ENCODE data around the gene TBXAS1. TPM values are rescaled to one million over a fixed set of nuclear protein-coding genes. Genes with fewer than 3 reads are reported as not detected.

The TBXAS1 gene
- total and polyA plus RNA-seq, 11 donors, result 2.0 to 32.0 (median 4.7) TPM

- ATAC-seq, result no peak
- Histone ChIP-seq H3K27ac (no peak overlapping the region), H3K4me1 (peaks cover 0 to 27% (median 4%) of the 10 kb centered on the region in 12 donors), H3K36me3 (peaks cover 0 to 91% (median 60%) of the 10 kb centered on the region in 9 donors), H3K9me3 (no peaks in the 10 kb centered on the region), H3K27me3 (no peaks in the 10 kb centered on the region), H3K4me3 (no peak overlapping the region)
- 90 to 93% (median 93%) methylated on average over 6 of the region's 6 CpGs for WGBS, 4 donors
- TF ChIP-seq CTCF (IDR thresholded peaks at IDR 0.05), result no peak
- no peak for TF ChIP-seq POLR2A (IDR thresholded peaks at IDR 0.05)
- intact Hi-C loops (cut with DNase I), result no loop called here
- no peak for DNase-seq
Measured at GRCh38 chr7:140044251-140044650, 215.2 kb downstream of the TBXAS1 start.

GRCh38 chr7:140045697-140046096 lies 216.6 kb downstream of the TBXAS1 start:
- DNase-seq (no peak), ATAC-seq (peak in 3 of 4 donors; percentile 23 to 48 (median 32))
- Histone ChIP-seq H3K36me3 (peaks cover 0 to 85% (median 52%) of the 10 kb centered on the region in 9 donors), H3K4me1 (peaks cover 0 to 36% (median 9%) of the 10 kb centered on the region in 12 donors), H3K27ac (no peak overlapping the region), H3K4me3 (no peak overlapping the region), H3K9me3 (no peaks in the 10 kb centered on the region), H3K27me3 (no peaks in the 10 kb centered on the region)
- TF ChIP-seq CTCF (IDR thresholded peaks at IDR 0.05), result no peak
- no peak for TF ChIP-seq POLR2A (IDR thresholded peaks at IDR 0.05)
- WGBS, 4 donors, result 45 to 54% (median 51%) methylated on average over 6 of the region's 6 CpGs
- intact Hi-C loops (cut with DNase I), result no loop called here

- Histone ChIP-seq H3K4me1 (peaks cover 0 to 36% (median 10%) of the 10 kb centered on the region in 12 donors), H3K27ac (no peak overlapping the region), H3K4me3 (no peak overlapping the region), H3K36me3 (peaks cover 0 to 76% (median 42%) of the 10 kb centered on the region in 9 donors), H3K27me3 (no peaks in the 10 kb centered on the region), H3K9me3 (no peaks in the 10 kb centered on the region)
- DNase-seq (no peak), ATAC-seq (no peak)
- intact Hi-C loops (cut with DNase I), result no loop called here
- TF ChIP-seq CTCF (IDR thresholded peaks at IDR 0.05), result no peak
- no peak for TF ChIP-seq POLR2A (IDR thresholded peaks at IDR 0.05)
- WGBS, 4 donors, result 95 to 99% (median 98%) methylated on average over 3 of the region's 3 CpGs
Measured at GRCh38 chr7:140047197-140047596, 218.1 kb downstream of the TBXAS1 start.

- peaks cover 0 to 36% (median 10%) of the 10 kb centered on the region in 12 donors for H3K4me1 ChIP-seq
- H3K27ac ChIP-seq, result no peak overlapping the region
- peak in 1 of 5 donors; percentile 52 for DNase-seq
- H3K36me3 ChIP-seq, result peaks cover 0 to 74% (median 36%) of the 10 kb centered on the region in 9 donors
- no peaks in the 10 kb centered on the region for H3K9me3 ChIP-seq
- peak in 3 of 4 donors; percentile 31 to 53 (median 52) for ATAC-seq
- H3K27me3 ChIP-seq, result no peaks in the 10 kb centered on the region
- no peak overlapping the region for H3K4me3 ChIP-seq
- intact Hi-C loops (cut with DNase I), result no loop called here
- WGBS, 4 donors, result 53 to 64% (median 56%) methylated on average over 4 of the region's 4 CpGs
- TF ChIP-seq CTCF (IDR thresholded peaks at IDR 0.05) (no peak), POLR2A (IDR thresholded peaks at IDR 0.05) (no peak)
Measured at GRCh38 chr7:140048138-140048537, 219.1 kb downstream of the TBXAS1 start.

Measured in heart left ventricle (tissue), 16 donors.